HG02571 (cell line): Measurements from ENCODE around the gene DBP.
"Not testable (repeated sequence)": the region's sequence is repeated elsewhere in the genome, so short reads cannot be mapped to it uniquely, and the experiment has no call there.

Experiments used
- ATAC-seq: cut with Tn5 transposase; IDR thresholded peaks from one replicate; pipeline ENCODE4 v1.9.1; 2021; ENCODE audit warnings: mild to moderate bottlenecking, moderate library complexity; ENCODE audit not compliant: unreplicated experiment

DBP gene

DNA sequence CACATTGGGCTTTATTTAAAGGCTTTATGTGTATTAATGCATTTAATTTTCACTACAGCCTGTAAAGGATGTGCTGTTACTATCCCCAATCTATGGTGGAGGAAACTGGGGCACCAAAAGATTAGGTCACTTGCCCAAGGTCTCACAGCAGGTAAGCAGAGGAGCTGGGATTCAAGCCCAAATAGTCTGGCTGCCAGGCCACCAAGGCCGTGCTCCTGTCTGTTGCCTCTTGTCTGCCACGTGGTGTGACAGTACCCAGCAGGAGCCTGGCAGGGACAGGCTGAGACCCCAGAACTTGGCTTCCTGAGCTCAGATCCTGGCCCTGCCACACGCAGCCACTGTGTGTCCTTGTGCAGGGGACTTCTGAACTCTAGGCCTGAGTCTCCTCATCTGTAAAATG is 31.2 kb upstream of the DBP start:
- ATAC-seq = no peak

GRCh38 chr19:48665786-48666185 is 28.6 kb upstream of the DBP start:
- no peak for ATAC-seq

DNA sequence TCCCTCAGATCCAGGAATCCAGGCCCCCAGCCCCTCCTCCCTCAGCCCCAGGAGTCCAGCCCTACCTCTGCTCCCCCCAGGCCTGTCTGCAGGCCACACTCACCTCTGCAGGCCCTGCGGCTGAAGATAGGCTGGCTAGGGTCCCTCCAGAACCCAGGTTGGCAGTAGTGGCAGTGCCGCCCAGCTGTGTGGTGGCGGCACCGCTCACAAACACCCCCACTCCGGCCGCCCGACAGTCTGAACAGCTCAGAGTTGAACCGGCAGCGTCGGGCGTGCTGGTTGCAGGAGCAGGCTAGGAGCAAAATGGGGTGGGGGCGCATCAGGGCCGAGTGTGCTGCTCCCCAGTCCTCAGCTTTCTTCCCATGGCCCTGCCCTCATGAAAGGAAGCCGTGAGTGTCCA is 27.3 kb upstream of the DBP start:
- no peak for ATAC-seq

GRCh38 chr19:48663667-48664066 is 26.5 kb upstream of the DBP start:
- no peak for ATAC-seq

- ATAC-seq = no peak
Measured at GRCh38 chr19:48661711-48662090, 24.5 kb upstream of the DBP start.

DNA sequence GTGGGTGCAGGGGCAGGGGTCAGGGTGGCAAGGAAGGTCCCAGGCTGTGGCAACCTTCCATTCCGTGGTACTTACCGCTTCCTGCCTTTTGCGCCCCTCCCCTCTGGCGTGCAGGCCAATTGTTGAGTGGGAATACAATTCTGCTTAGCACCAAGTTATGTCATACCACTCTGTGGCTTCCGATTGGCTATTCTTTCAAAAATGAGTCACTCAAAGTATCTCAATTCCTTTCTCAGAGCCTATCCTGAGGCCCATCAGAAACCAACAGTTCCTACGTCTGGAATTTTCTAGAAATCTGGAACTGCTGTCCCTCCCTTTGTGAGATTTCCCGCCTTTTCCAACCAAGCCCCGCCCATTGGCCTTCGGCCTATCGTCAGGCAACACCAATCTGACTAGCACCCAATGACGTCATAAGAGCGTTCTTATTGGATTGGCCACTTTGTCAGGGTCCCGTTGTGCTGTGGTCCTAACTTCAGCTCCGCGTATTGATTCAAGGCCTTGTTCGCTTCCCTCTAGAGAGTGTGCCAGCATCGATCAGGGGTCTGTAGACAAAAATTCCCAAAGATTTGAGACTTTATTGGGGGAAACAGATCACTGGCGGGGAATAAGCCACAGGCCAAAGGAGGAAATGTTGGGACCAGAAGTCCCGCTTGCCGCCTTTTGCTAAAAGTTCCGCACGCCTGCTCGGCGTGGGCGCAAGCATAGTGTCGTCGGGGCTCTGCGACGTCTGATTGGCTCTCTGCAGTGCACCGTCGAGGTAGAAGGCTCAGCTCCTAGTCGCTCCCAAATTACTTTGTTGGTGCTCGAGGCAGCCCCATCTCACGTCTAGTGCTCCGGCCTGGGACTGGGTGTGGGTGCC is 23.9 kb upstream of the DBP start:
- ATAC-seq = peak; percentile 77

GRCh38 chr19:48659768-48660167 is 22.6 kb upstream of the DBP start:
- no peak for ATAC-seq

GRCh38 chr19:48658483-48658882 is 21.3 kb upstream of the DBP start:
- ATAC-seq = no peak

DNA sequence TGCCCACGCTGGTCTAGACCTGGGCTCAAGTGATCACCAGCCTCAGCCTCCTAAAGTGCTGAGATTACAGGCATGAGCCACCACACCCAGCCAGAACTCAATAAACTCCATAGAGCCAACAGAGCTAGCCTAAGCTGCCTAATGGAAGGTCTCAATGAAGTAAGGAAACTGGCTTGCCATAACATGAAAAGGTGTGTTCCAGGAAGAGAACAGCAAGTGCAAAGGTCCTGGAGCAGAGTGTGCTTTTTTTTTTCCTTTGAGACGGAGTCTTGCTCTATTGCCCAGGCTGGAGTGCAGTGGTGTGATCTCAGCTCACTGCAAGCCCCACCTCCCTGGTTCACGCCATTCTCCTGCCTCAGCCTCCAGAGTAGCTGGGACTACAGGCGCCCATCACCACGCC is 20.6 kb upstream of the DBP start:
- ATAC-seq = not testable (repeated sequence)

DNA sequence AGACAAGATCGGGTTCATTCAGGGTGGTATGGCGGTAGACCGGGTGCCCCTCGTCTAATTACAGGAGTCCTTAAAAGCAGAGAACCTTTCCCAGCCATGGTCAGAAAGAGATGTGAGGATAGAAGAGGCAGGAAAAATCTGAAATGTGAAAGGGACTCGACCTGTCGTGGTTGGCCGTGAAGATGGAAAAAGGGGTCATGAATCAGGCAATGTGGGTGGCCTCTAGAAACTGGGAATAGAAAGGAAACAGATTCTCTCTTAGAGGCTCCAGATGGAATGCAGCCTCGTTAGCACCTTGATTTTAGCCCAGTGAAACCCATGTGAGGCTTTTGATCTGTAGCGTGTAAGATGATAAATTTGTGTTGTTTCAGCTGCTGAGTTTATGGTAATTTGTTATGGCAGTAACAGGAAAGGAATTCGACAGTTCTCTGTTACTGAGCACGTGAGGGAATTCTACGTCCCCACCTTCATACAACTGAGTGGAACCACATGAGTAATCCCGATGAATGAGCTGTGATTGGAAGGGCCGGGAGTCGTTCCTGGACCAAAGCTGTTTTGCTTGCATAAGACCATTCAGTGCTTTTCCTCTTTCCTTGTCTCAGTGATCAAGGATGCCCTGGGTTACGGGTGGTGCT is 19.8 kb upstream of the DBP start:
- ATAC-seq = no peak

GRCh38 chr19:48654299-48655059 is 17.3 kb upstream of the DBP start:
- no peak for ATAC-seq

DNA sequence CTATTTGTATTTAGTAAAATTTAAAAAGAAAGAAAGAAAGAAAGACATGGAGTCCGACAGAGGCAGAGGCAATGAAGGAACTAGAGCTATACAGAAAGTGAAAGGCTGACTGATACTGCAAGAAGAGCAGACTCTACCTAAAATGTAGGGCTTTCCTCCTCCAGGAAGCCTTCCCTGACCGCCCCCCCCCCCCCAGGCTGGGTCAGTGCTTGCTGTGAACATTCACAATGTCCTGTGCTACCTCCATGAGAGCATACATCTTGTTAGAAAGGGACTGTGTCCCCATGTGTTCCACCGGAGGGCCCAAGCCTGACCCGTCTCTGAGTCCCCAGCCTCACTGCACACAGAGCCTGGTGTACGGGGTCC is 14.5 kb upstream of the DBP start:
- no peak for ATAC-seq

- no peak for ATAC-seq
Measured at GRCh38 chr19:48650974-48651682, 13.9 kb upstream of the DBP start.

GRCh38 chr19:48648134-48648533 is 11.0 kb upstream of the DBP start:
- no peak for ATAC-seq

DNA sequence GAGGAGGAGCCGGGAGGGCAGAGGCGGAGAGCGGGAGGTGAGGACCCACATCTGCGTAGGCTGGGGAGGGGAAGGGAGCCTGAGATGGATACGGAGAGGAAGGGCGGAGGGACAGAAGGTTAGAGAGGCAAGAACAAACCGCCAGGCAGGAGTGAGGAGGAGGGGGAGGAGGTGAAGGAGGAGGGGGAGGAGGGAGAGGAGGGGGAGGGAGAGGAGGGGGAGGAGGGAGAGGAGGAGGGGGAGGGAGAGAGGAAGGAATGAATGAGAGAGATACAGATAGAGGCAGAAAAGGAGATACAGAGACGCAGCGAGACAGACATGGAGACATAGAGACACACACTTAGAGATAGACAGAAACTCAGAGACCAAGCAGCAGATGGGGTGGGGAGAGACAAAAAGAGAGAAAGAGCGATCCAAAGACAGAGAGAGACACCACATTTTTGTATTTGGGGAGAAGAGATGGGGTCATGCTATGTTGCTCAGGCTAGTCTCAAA is 9.6 kb upstream of the DBP start:
- ATAC-seq = no peak

DNA sequence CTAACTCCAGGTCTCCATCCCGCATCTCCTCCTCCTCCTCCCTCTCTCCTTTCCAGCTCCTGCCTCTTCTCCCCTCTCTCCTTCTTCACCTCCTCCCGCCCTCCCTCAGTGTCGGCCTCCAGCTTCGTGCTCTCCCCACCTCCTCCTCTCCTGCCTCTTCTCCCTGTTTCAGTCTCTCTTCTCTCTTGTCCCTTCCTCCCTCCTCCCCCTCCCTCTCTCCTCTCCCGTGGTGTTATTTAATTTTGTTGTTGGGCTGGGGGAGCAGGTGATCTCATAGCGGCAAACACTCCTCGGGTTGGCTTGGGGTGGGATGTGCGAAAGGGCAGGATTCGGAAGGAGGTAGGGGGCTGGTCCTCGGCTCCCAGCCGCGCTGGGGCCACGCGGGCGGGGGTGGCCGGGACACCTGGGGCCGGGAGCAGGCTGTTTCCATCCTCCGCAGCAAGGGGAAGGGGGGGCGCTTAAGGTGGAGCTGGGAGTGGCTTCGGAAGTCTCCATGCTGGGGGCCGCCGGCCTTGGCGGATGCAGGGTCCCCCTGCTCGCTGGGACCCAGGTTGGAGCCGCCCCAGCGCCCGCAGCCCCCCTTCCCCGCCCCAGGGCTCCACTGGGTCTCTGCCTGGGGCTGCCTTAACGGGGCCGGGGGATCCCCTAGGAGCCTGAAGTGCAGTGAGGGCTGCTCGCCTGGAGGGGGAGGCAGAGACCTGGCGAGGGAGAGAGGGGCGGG is 9.0 kb upstream of the DBP start, which contains the start of gene CA11:
CA11 (minus strand) TSS at position 187 of the 721 bp plus-strand sequence. CDS start 555 bp downstream, outside the sequence.
- peak; percentile 57 for ATAC-seq

- ATAC-seq = no peak
Measured at GRCh38 chr19:48645620-48646000, 8.4 kb upstream of the DBP start.

DNA sequence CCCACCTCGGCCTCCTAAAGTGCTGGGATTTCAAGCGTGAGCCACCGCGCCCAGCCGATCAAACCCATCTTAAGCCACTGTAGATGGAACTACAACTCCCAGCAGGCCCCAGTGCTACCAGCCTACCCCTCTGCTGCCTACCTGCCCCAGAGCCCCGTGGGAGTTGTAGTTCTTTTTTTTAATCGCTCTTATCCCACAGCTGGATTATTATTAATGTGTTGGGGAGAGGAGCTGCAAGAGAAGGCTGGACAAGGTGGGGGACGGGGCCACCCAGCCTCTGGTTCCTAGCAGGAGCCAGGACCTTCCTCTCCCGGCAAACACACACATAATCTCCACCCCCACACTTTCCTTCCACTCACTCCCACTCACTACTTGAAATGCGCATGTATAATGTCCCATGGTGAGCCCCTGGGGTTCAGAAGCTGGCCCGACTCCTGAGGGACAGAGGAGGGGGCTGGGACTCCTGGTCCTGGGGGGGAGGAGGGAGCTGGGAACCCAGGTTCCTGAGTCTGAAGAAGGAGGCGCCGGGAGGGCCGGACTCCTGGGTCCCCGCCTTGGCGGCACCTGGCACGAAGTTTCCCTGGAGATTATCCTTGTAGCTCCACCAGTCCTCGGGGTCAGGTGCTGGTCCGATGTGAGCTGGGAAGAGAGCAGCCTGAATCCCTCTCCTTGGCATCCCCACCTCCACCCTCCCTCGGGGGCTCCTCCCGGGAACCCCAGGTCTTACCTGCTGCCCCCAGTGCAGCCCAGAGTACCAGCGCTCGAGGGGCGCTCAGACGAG is 7.8 kb upstream of the DBP start:
- ATAC-seq = no peak

GRCh38 chr19:48644355-48644754 is 7.2 kb upstream of the DBP start:
- no peak for ATAC-seq

DNA sequence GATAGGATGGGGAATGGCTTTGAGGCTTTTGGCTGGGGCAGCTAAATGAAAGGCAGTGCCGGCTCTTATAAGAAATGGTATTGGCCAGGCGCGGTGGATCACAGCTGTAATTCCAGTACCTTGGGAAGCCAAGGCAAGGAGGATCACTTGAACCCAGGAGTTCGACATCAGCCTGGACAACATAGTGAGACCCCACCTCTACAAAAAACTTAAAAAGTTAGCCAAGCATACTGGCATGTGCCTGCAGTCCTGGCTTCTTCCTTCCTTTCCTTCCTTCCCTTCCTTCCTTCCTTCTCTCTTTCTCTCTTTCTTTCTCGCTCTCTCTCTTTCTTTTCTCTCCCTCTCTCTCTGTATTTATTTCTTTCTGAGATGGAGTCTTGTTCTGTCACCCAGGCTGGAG is 5.7 kb upstream of the DBP start:
- ATAC-seq = no peak
